Measurements from ENCODE around the gene MS4A18.
"Not testable (repeated sequence)": the region's sequence is repeated elsewhere in the genome, so short reads cannot be mapped to it uniquely, and the experiment has no call there.

MS4A18 gene

GRCh38 chr11:60734279-60734678, 9.8 kb downstream of the MS4A18 start:
- no peak for DNase-seq (ENCODE audit: extremely low read depth in 1 of 2, low read depth in 1 of 2)

DNA sequence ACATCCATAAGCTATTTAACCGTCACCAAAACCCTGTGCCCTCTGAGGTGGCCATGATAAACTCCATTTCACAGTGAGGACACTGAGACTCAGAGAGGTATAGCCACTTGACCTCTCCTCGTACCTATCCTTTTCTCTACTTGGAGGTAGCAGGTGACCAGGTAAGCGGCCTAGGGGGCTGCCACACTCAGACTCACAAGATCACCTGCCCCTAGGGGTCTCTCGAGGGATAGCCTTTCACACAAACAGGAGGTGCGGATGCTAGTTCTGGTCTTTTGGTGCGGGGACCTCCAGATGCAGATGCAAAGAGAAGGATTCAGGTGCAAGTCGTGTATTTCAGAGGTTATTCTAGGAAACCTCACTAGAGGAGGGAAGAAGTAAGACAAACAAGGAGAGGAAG, 14.6 kb downstream of the MS4A18 start:
- DNase-seq (ENCODE audit: extremely low read depth in 1 of 2, low read depth in 1 of 2), result no peak

DNA sequence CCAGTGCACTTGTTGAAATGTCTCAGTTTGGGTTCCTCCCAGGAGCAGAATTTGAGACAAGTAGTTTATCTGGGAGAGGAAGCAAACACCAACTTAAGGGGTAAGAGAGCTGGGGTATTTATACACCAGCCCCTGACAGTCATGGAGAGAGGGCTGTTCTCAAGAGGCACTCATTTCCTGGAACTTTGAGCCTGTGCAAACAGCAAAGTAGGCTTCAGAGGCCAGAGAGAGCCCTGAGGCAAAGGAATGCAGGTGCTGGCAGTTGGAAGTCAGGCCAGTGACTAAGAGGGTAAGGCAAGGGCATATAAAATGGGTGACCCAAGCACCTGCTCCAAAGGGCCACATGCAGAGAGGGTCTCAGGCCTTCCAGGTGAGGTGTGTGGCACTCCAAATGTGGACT, 16.1 kb downstream of the MS4A18 start:
- DNase-seq (ENCODE audit: extremely low read depth in 1 of 2, low read depth in 1 of 2), result no peak

DNA sequence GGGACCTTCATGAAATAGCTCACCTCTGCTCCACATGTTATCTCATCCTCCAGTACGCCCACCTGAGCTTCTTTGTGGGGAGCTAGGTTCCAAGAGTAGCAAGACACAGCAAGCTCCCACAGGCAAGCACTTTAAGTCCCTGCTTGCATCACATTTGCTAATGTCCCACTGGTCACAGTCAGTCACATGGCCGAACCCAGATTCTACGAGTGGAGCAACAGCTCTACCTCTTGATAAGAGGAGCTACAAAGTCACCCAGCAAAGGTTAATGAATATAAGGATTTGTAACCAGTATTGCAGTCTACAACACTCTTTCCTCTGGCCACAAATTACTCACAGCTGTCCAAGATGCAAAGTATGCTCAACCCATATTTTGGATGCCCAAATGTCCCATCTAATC, 16.9 kb downstream of the MS4A18 start:
- no peak for DNase-seq (ENCODE audit: extremely low read depth in 1 of 2, low read depth in 1 of 2)

GRCh38 chr11:60743058-60743457, 18.5 kb downstream of the MS4A18 start:
- no peak for DNase-seq (ENCODE audit: extremely low read depth in 1 of 2, low read depth in 1 of 2)

GRCh38 chr11:60744114-60744513, 19.6 kb downstream of the MS4A18 start:
- DNase-seq (ENCODE audit: extremely low read depth in 1 of 2, low read depth in 1 of 2), result no peak

GRCh38 chr11:60747359-60747873, 22.9 kb downstream of the MS4A18 start:
- no peak for DNase-seq (ENCODE audit: extremely low read depth in 1 of 2, low read depth in 1 of 2)

- no peak for DNase-seq (ENCODE audit: extremely low read depth in 1 of 2, low read depth in 1 of 2)
Measured at GRCh38 chr11:60748225-60748624, 23.7 kb downstream of the MS4A18 start.

DNA sequence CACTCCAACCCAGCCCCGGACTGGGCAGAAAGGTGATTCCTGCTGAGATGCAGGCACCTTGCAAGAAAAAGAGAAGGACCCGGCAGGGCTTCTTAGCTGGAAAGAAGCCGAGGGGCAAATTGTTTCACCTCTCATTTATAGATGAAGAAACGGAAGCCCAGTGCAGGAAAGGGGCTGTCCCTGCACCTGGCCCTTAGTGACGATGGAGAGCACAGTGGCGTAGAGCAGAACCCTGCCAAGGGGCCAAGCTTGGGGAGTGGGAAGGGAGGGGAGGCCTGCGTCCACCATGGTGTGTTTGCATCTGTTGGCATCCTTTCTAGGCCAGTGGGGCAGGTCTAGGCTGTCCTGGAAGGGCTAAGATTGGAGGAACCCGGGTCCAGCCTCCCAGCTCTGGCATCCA, 24.3 kb downstream of the MS4A18 start:
- DNase-seq (ENCODE audit: extremely low read depth in 1 of 2, low read depth in 1 of 2), result no peak

GRCh38 chr11:60750911-60751310, 26.4 kb downstream of the MS4A18 start:
- no peak for DNase-seq (ENCODE audit: extremely low read depth in 1 of 2, low read depth in 1 of 2)

DNA sequence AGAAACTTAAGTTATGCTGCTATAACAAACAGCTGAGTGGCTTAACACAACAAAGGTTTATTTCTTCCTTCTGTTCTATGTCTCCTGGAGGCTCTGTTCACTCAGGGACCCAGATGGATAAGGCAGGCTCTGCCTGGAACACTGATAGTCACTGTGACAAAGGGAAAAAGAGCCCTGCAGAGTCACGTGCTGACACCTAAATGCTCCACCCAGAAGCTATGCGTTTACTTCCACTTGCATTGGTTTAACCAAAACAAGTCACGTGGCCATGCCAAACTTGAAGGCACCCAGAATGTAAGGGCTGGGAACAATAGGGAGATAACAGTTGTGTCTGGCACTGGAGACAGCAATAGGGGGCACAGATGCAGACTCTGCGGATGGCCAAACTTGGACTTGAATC, 28.8 kb downstream of the MS4A18 start:
- DNase-seq (ENCODE audit: extremely low read depth in 1 of 2, low read depth in 1 of 2), result no peak

DNA sequence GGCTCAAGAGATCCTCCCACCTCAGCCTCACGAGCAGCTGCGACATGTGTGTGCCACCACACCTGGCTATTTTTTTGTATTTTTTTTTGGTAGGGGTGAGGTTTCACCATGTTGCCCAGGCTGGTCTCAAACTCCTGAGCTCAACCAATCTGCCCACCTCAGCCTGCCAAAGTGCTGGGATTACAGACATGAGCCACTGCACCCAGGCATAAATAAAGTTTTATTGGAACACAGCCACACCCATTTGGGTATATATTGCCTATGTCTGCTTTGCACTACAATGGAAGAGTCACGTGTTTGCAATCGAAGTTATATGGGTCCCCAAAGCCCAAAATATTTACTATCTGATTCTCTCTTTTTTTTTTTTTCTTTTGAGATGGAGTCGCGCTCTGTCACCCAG, 30.4 kb downstream of the MS4A18 start:
- DNase-seq (ENCODE audit: extremely low read depth in 1 of 2, low read depth in 1 of 2), result no peak

- no peak for DNase-seq (ENCODE audit: extremely low read depth in 1 of 2, low read depth in 1 of 2)
Measured at GRCh38 chr11:60756307-60757032, 31.9 kb downstream of the MS4A18 start, which contains the start of gene MS4A15. TSS of gene MS4A15 (plus strand) at chr11:60756867. CDS start at chr11:60763734, 6,867 bp downstream.

GRCh38 chr11:60757231-60757800, 32.8 kb downstream of the MS4A18 start:
- DNase-seq (ENCODE audit: extremely low read depth in 1 of 2, low read depth in 1 of 2), result no peak

DNA sequence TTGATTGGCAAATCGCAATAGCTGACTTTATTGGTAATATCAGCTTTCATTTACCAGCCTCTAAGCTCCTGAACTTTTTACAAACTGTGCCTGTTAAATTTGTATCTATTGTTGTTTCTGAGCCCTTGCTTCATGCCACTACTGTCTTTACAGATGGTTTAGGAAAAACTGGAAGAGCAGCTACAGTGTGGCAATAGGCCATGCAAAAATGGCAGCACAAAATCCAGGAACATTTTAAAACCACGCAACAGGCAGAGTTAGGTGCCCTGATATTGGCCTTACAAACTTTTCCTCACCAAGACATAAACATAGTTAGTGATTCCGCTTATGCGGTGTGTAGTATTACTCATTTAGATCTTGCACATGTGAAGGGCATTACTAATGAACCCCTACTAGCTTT, 34.2 kb downstream of the MS4A18 start:
- not testable (repeated sequence) for DNase-seq (ENCODE audit: extremely low read depth in 1 of 2, low read depth in 1 of 2)

- not testable (repeated sequence) for DNase-seq (ENCODE audit: extremely low read depth in 1 of 2, low read depth in 1 of 2)
Measured at GRCh38 chr11:60759438-60760225, 35.1 kb downstream of the MS4A18 start.

GRCh38 chr11:60761436-60762190, 37.1 kb downstream of the MS4A18 start:
- DNase-seq (ENCODE audit: extremely low read depth in 1 of 2, low read depth in 1 of 2), result no peak

DNA sequence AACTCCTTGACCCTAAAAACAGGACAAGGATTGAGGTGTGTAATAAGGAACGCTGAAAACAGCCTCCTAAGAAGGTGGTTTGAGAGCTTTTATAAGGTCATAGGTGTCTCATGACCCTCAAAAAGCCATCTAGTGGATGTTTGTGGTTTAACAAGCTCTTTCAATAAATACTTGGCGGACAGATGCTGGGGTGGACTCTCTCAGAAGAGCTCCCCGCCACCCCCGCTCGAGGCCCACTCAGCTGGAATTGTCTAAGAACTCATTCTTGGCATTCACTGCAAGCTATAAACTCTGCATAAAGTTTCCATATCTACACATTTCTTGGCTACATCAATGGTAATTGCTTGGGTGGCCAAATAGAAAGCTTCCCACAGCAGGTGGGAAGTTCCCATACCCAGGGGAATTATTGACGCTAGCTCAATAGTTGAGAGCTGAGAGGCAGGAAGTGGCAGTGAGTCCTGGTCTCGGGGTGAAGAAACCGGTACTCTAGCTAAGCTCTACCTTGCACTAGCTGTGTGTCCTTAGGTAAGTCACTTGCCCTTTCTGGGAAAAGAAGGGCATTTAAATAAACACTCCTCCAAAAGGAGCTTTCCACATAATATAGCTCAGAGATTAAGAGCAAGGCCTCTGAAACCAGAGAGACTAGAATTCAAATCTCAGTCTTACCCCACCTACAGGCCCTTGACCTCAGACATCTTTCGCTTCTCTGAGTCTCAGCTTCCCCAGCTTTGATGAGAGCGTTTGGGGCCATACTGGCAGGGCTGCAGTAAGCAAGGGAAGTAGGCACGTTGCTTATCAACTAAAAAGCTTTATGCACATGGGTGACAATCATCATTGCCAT, 38.6 kb downstream of the MS4A18 start:
- no peak for DNase-seq (ENCODE audit: extremely low read depth in 1 of 2, low read depth in 1 of 2)

DNA sequence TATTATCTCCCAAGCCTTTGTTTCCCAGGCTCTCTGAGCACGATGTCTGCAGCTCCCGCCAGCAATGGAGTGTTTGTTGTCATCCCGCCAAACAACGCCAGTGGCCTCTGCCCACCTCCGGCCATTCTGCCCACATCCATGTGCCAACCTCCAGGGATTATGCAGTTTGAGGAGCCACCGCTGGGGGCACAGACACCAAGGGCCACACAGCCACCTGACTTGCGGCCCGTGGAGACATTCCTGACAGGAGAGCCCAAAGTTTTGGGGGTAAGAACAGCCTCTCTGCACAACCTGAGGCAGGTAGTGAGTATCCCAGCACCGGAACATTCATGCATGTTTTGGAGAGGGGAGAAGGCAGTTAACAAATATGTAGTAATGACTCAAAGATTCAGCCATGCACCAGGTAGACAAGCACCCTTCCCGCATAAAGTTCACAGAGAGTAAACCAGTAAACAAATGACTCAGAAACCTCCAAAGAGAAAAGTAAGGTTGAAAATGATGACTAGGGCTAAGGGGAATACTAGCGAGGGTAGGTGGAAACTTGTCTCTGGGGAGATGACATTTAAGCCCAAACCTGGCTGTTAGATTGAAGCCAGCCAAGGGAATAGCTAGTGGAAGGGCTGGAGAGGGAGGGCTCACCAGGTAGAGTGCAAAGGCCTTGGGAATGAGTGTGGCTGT, 39.3 kb downstream of the MS4A18 start:
- DNase-seq (ENCODE audit: extremely low read depth in 1 of 2, low read depth in 1 of 2), result no peak

- DNase-seq (ENCODE audit: extremely low read depth in 1 of 2, low read depth in 1 of 2), result no peak
Measured at GRCh38 chr11:60764879-60765278, 40.4 kb downstream of the MS4A18 start.
